ENCODE data around the gene RGPD8.

Gene RGPD8

GRCh38 chr2:112322919-112323318 lies 110.5 kb downstream of the RGPD8 start:
- DNase-seq = no peak

- no peak for DNase-seq
Measured at GRCh38 chr2:112321375-112322320, 111.8 kb downstream of the RGPD8 start.
